Measurements from ENCODE around the gene SPRTN.

- no peak for TF ChIP-seq CTCF (IDR thresholded peaks at IDR 0.05)
- no peak for TF ChIP-seq ZFX (IDR thresholded peaks at IDR 0.05; ENCODE audit: borderline replicate concordance)
Measured at GRCh38 chr1:231357187-231357772, 19.2 kb downstream of the SPRTN start.
